ENCODE results near the gene TRIM2. TPM values are rescaled to one million over a fixed set of nuclear protein-coding genes. Genes with fewer than 3 reads are reported as not detected.

Gene TRIM2
- total and polyA plus RNA-seq, 2 of the 8 experiments (the other 6 are each of a cell fraction or from before 2014, with no cell fraction given): 34.0 to 59.8 TPM

DNA sequence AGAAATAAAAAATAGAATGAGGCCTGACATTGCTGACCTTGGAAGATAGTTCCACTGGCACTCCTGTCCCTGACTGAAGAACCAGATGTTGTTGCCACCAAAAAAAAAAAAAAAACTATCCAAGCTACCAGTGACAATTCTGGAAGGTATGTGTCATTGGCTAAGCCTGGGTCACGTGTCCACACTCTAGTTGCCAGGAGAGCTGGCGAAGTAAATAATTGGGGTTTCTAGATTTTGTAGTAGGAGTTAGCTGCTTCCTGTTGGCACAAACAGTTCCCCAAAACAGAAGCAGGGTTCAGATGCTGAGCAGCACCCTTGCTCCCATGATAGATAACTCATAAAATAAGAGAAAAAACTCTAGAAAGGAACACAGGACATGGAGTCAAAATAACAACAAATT lies 160.8 kb downstream of the TRIM2 start (continued):
- no peak for TF ChIP-seq CHD1 (IDR thresholded peaks at IDR 0.05; ENCODE audit: low read depth, low read length)
